Activated CD4-positive, alpha-beta T cell treated with anti-CD3 and anti-CD28 coated beads for 24 hours (primary cell): ENCODE data around the gene ROR2.
"Not testable (repeated sequence)": the region's sequence is repeated elsewhere in the genome, so short reads cannot be mapped to it uniquely, and the experiment has no call there.

Source experiments
- DNase-seq, 2 donors: peaks; one replicate each; pipeline ENCODE4 v3.0.0-alpha.2; 2020; ENCODE audit warnings: low read depth in 2 of 2

ROR2 gene

DNA sequence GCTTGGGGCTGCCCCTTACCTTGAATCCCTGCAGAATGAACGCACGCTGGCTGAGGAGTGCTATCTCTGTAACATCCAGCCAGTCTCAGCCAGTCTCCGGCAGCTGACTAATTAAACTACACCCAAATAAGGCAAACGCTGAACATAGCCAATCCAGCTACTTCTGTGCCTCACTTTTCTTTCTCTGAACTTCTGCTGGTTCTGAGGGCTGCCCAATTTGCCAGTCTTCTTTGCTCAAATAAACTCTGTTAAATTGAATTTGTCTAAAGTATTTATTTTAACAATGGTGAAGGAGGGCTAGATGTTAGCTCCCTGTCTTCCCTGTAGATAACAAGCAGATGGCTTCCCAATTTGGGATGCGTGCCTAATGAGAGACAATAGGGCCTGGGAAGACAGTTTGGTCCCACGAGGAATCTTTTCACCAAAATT, 372.4 kb downstream of the ROR2 start:
- no peak for DNase-seq

GRCh38 chr9:91572811-91573210, 377.2 kb downstream of the ROR2 start:
- DNase-seq = no peak

- DNase-seq = no peak
These were observed 378.0 kb downstream of the ROR2 start for GRCh38 chr9:91572044-91572443.

DNA sequence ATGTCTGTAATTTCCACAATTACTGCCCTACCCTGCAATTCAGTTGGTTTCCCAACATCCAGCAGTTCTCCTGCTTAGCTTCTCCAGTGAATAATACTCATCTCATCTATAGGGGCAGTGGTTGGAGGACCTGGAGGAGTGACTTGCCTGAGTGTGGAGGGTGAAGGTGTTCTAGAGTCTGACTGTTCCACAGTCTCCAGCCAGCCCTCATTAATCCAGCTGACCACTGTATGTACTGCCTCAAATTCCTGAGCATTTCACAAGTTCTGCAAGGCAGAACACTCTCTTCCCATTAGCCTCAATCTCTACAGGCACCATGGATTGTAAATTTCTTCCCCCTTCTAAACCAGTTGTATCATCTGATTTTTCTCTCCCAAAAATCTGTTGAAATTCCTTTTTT, 379.0 kb downstream of the ROR2 start:
- DNase-seq = no peak

DNA sequence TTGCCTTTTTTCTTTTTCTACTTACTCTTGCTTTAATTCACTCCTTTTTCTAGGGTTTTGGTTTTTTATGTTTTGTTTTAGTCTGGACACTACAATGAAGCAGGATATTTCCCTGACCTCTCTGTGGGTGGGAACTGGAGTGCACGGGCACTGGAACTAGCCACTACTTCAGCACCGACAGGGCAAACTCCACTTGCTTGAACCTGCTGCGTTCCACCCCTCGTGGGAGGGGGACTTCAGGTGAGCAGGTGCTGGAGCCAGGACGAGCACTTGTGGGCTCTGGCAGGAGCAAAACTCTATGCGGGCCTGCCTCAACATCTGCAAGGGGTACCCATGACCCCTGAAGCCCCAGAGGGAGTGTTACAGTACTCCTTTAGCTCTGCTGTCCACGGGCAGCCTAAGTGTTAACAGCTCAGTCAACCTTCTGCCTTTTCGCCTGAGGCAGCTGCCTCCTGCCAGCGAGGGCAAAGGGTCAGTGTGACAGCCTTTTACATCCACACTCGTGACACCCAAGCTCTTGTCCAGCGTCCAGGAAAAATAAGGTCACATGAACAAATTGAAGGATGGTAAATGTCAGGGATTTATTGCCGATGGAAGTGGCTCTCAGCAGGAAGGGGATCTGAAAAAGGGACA, 382.3 kb downstream of the ROR2 start:
- no peak for DNase-seq

- DNase-seq = no peak
These were observed 385.9 kb downstream of the ROR2 start for GRCh38 chr9:91564081-91564670.

DNA sequence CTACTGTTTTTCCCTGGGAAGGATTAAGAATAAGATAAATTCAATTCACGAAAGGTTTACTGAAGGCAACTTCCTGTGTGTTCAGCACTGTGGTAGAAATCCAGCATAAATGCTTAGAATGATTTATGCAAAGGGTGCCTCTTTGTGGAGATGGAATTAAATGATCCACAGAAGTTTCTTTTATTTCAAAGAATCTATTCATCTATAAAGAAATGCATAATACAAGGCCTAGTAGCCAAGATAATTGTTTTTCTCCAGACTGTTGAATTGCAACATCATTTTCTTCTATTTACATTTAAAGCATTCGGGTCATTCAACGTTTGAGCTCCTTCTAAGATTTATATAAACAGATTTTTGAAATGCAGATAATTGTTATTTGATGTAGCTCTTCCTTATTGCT, 387.6 kb downstream of the ROR2 start:
- DNase-seq = no peak

DNA sequence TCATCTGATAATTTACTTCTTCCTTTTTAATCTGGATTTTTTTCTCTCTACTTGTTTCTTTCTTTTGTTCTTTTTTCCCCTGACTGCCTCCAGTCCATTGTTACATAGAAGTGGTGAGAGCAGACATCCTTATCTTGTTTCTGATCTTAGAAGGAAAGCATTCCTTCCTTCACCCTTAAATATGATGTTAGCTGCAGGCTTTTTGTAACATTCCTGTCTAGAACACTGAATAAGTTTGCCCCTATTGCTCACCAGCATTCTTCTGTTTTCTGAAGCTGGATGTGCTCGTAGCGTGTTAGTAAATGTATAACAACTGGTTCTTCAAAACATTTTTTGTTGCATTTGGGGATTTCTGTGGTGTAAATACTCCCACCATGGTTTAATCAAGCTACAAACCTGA, 389.7 kb downstream of the ROR2 start:
- DNase-seq = no peak

DNA sequence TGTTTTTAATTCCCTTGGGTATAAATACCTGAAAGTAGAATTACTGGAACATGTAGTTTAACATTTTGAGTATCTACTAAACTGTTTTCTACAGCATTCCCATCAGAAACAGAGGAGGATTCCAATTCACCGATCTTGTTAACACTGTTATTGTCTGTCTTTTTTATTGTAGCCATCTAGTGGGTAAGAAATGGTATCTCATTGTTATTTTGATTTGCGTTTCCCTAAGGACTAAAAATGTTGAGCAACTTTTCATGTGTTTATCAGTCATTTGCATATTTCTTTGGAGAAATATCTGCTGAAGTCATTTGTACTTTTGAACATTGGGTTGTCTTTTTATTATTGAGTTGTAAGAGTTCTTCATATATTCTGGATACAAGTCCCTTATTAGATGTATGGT, 391.1 kb downstream of the ROR2 start:
- DNase-seq = no peak

DNA sequence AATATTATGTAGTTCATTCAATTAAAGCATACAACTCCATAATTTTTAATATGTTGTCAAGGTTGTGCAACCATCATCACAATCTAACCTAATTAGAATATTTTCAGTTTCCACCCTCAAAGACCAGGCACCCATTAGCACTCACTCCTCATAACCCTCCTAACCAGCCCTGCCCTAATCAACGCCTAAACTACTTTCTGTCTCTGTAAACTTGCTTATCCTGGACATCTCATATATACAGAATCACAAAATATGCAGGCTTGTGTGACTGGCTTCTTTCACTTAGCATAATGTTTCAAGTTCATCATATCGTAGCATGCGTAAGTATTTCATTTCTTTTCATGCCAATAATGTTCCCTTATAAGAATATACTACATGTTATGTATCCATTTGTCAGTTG, 391.6 kb downstream of the ROR2 start:
- no peak for DNase-seq

GRCh38 chr9:91557327-91557726, 392.7 kb downstream of the ROR2 start:
- DNase-seq = no peak

GRCh38 chr9:91555132-91555531, 394.9 kb downstream of the ROR2 start:
- DNase-seq = no peak

GRCh38 chr9:91549177-91549576, 400.9 kb downstream of the ROR2 start:
- no peak for DNase-seq

- no peak for DNase-seq
These were observed 402.9 kb downstream of the ROR2 start for GRCh38 chr9:91547081-91547480.

DNA sequence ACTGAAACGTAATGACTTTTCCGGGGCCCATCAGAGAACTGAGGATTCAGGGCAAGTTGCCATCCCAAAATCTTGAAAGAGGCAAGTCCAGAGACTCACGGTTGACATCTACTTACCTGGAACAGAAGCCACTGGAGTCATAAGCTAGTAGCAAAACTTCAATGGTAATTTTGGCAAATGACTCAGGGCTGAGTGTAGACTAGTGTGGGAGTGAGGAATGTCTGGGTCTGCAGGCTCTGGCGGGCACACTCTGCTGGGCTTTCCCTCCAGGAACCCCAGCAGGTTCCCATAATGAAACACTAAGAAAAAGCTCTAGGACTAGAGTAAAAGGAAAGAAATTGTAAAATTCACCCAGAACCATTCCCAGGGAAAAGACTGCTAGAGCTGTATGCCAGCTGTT, 403.5 kb downstream of the ROR2 start:
- no peak for DNase-seq

DNA sequence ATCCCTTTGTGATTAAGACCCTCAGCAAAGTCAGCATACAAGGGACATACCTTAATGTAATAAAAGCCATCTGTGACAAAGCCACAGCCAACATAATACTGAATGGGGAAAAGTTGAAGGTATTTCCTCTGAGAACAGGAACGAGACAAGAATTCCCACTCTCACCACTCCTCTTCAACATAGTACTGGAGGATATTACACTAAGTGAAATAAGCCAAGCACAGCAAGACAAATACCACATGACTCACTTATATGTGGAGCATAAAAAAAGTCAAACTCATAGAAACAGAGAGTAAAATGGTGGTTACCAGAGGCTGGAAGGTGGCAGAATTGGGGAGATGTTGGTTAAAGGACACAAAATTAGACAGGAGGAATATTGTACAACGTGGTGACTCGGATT, 408.3 kb downstream of the ROR2 start:
- DNase-seq = no peak

DNA sequence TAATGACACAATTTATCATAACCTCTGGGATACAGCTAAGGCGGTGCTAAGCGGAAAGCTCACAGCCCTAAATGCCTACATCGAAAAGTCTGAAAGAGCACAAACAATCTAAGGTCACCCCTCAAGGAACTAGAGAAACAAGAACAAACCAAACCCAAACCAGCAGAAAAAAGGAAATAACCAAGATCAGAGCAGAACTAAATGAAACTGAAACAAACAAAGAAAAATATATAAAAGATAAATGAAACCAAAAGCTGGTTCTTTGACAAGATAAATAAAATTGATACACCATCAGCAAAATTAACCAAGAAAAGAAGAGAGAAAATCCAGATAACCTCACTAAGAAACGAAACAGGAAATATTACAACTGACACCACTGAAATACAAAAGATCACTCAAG, 409.5 kb downstream of the ROR2 start:
- DNase-seq = not testable (repeated sequence)

GRCh38 chr9:91536211-91536691, 413.8 kb downstream of the ROR2 start:
- DNase-seq = no peak

DNA sequence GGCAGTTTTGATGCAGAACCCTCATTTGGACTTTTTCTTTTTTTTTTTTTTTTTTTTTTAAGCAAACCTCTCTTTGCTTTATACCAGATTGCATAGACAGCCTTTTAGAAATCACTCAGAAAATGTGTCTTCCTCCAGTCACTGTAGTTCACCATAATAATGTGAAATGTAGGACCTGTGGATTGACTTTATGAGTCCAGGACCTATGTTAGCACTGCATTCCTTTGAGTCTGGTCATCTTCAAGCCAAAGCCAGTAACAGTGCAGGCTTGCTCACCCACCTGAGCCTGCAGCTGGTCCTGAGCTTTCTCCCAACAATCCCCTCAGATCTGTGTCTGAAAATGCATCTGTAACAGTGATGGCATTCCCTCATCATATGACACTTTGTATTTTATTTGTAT, 415.7 kb downstream of the ROR2 start:
- DNase-seq = no peak

- no peak for DNase-seq
These were observed 416.6 kb downstream of the ROR2 start for GRCh38 chr9:91533382-91533781.

DNA sequence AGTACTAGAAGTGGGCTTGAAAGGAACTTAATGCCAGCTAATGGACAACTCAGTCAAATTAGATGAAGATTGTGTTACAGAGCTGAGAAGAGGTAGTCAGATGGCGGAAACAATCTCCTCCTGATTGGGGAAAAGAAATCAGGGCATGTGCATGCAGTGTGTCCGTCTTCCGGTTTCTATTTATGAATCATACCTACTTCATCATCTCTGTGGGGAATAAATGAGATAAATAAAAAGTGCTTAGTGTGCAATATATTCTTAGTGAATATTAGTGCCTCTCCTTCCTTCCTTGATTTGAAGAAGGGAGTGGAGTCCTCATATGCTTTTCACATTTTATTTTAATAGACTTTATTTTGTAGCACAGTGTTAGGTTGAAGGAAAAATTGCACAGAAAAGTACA, 417.7 kb downstream of the ROR2 start:
- no peak for DNase-seq

DNA sequence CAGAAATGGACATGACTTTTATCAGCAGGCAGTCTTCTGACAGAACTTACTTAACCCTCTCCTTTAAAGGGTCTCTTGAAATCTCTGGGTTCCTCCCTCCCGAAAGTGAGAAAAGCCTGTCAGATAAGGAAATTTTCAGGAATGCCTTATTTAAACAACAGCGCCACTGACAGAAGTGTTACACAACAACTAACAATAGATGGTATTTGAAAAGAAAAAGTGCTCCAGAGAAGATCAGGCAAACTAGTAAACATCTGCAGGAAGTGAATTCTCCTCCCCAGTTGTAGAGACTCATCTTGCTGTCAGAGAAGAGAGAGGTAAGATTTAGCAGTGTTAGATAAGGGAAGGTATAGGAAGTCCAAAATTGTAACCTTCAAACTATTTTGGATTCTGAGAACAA, 419.2 kb downstream of the ROR2 start:
- no peak for DNase-seq

DNA sequence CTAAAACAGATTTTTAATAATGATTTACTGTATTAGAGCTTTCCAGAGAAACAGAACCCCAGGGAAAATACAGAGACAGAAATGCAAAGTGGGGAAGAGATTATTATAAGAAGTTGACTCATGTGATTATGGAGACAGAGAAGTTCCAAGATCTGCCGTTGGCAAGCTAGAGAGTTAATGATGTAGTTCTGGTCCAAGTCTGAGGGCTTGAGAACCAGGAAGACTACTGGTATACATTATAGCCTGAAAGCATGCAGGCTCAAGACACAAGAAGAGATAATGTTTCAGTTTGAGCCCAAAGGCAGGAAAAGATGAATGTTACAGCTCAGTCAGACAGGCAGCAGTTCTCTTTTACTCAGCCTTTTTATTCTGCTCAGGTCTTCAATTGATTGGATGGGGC, 427.5 kb downstream of the ROR2 start:
- DNase-seq = no peak
